Cardiac muscle cell (in vitro differentiated cells and primary cell): ENCODE measurements around the gene PTPRT. TPM values are rescaled to one million over a fixed set of nuclear protein-coding genes. Genes with fewer than 3 reads are reported as not detected.

Source experiments
- DNase-seq, 2 donors: peaks; one replicate each; pipeline versions ENCODE4 v3.0.0 to v3.0.0-alpha.2; 2010 to 2017; ENCODE audit warnings: low read depth in 1 of 2, low spot score in 1 of 2
- H3K27ac ChIP-seq: fragments of 200-600 bp; sonication (generic); 2 replicates; pipeline ENCODE4 v1.5.1; 2016
- H3K27me3 ChIP-seq: fragments of 200-600 bp; sonication (generic); 2 replicates; pipeline ENCODE4 v1.6.0; 2016; ENCODE audit warnings: control low read depth
- H3K36me3 ChIP-seq: fragments of 200-600 bp; sonication (generic); 2 replicates; pipeline ENCODE4 v1.5.1; 2016; ENCODE audit warnings: control low read depth
- H3K4me1 ChIP-seq: fragments of 200-600 bp; sonication (generic); 2 replicates; pipeline ENCODE4 v1.8.1; 2017; ENCODE audit warnings: low read depth, mild to moderate bottlenecking, mixed run types
- H3K4me3 ChIP-seq: fragments of 200-600 bp; sonication (generic); 2 replicates; pipeline ENCODE4 v1.5.1; 2016; ENCODE audit warnings: mild to moderate bottlenecking
- H3K9me3 ChIP-seq: fragments of 200-600 bp; sonication (generic); 2 replicates; pipeline ENCODE4 v1.5.1; 2017; ENCODE audit warnings: low read depth, mild to moderate bottlenecking, control low read depth
- CTCF ChIP-seq: IDR thresholded peaks from 2 replicates; pipeline ENCODE4 v1.5.1; 2012; ENCODE audit warnings: low read depth, mild to moderate bottlenecking, low read length
- polyA plus RNA-seq: library from polyadenylated mRNA; unstranded; fragments of >200 nt; fragmentation: Nextera tagmentation; extraction: Ambion mirVana; gene quantifications from 2 replicates; pipeline ENCODE4 v1.2.1, GENCODE V29; 2016
- total RNA-seq: library from RNA; depleted of rRNA; stranded (reverse); fragments of >200 nt; gene quantifications from 2 replicates; pipeline ENCODE4 v1.2.3, GENCODE V29; 2016

PTPRT gene
- total and polyA plus RNA-seq, 2 experiments from 2014 or later: 0.30 to 1.4 TPM

DNA sequence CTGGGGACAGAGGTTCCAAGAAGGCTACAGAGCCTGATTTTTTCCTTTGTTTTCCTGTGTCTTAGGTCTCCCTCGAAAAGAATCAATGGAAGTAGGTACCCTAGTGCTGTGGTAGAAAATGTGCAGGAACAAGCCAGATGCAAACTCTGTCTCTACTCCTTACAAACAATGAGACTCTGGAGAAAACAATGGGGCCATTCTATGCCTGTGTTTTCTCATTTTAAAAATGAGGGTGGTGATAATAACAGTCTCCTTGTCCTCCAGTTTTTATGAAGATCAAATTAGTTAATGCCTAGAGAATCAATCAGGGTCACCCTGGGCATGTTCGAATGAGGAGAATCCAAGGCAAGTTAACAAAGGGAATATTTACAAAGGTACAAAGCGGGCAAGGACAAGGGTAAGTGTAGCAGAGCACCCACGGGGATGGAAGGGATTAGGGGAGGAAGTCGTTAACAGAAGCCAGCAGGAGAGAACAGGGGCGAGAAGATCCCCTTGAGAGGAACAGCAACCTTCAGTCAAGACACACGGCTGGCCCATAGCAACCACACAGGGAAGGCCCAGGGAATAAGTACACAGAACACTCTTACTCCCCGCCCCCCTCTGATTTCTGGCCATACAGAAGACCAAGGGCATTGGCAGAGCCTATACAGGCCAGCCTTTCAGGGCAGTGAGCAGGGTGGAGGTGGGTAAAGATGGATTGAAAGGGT, 342.8 kb downstream of the PTPRT start:
- no peak for TF ChIP-seq CTCF
- H3K9me3 ChIP-seq: no peaks in the 10 kb centered on the region
- no peak overlapping the region for H3K4me3 ChIP-seq
- H3K36me3 ChIP-seq: no peaks in the 10 kb centered on the region
- no peaks in the 10 kb centered on the region for H3K27me3 ChIP-seq
- DNase-seq: no peak
- no peaks in the 10 kb centered on the region for H3K4me1 ChIP-seq
- no peak overlapping the region for H3K27ac ChIP-seq

- DNase-seq: no peak
- TF ChIP-seq CTCF: no peak
Measured at GRCh38 chr20:42844751-42845150, 345.0 kb downstream of the PTPRT start.

DNA sequence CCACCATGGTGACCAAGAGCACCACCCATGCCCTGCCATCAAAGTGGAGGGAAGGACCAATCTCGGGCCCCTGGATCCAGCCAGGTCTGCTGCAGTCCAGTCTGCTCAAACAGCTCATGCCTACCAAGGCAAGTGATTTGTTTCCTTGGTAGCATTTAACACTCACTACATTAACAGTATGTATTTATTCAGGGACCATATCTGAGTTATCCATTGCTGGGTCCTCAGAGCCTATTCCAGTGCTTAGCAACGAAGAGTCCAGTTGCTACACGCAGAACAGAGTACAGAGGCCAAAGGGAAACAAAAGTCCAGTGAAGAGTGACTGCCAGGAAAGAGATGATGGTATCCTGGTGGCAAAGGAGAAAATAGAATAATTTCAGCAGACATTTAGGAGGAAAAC, 352.2 kb downstream of the PTPRT start:
- H3K36me3 ChIP-seq: no peaks in the 10 kb centered on the region
- H3K27me3 ChIP-seq: no peaks in the 10 kb centered on the region
- no peaks in the 10 kb centered on the region for H3K9me3 ChIP-seq
- TF ChIP-seq CTCF: no peak
- no peak for DNase-seq
- no peak overlapping the region for H3K27ac ChIP-seq
- H3K4me3 ChIP-seq: no peak overlapping the region
- no peaks in the 10 kb centered on the region for H3K4me1 ChIP-seq

More at GRCh38 chr20:42844751-42845150, 345.0 kb downstream of the PTPRT start:
- no peak overlapping the region for H3K27ac ChIP-seq
- H3K27me3 ChIP-seq: no peaks in the 10 kb centered on the region
- no peak overlapping the region for H3K4me3 ChIP-seq
- no peaks in the 10 kb centered on the region for H3K36me3 ChIP-seq
- no peaks in the 10 kb centered on the region for H3K4me1 ChIP-seq
- no peaks in the 10 kb centered on the region for H3K9me3 ChIP-seq

- DNase-seq: no peak
- no peaks in the 10 kb centered on the region for H3K27me3 ChIP-seq
- no peaks in the 10 kb centered on the region for H3K9me3 ChIP-seq
- no peak overlapping the region for H3K4me3 ChIP-seq
- H3K36me3 ChIP-seq: no peaks in the 10 kb centered on the region
- no peak for TF ChIP-seq CTCF
- H3K27ac ChIP-seq: no peak overlapping the region
- no peaks in the 10 kb centered on the region for H3K4me1 ChIP-seq
Measured at GRCh38 chr20:42836339-42836738, 353.4 kb downstream of the PTPRT start.

- Histone ChIP-seq H3K36me3 (no peaks in the 10 kb centered on the region), H3K9me3 (no peaks in the 10 kb centered on the region), H3K27me3 (no peaks in the 10 kb centered on the region), H3K4me3 (no peak overlapping the region), H3K4me1 (no peaks in the 10 kb centered on the region), H3K27ac (no peak overlapping the region)
- no peak for DNase-seq
- no peak for TF ChIP-seq CTCF
Measured at GRCh38 chr20:42807876-42808275, 381.8 kb downstream of the PTPRT start.
